Smooth muscle cell (in vitro differentiated cells): ENCODE data around the gene CLEC4G. TPM values are rescaled to one million over a fixed set of nuclear protein-coding genes. Genes with fewer than 3 reads are reported as not detected.

Source experiments
- DNase-seq: peaks from one replicate; lab custom pipeline; 2025; ENCODE audit not compliant: unreplicated experiment; lab: John Stamatoyannopoulos, UW
- H2AFZ ChIP-seq: fragments of 200-600 bp; sonication (generic); 2 replicates; pipeline ENCODE4 v1.6.0; 2016; ENCODE audit warnings: antibody characterized with exemption, low read depth, mild to moderate bottlenecking
- H3F3A ChIP-seq: fragments of 200-600 bp; sonication (generic); 2 replicates; pipeline ENCODE4 v1.6.0; 2017; ENCODE audit warnings: antibody characterized with exemption, low read depth
- H3K27ac ChIP-seq: fragments of 200-600 bp; sonication (generic); 2 replicates; pipeline ENCODE4 v1.5.1; 2016; ENCODE audit warnings: low read depth, mild to moderate bottlenecking
- H3K27me3 ChIP-seq: fragments of 200-600 bp; sonication (generic); 2 replicates; pipeline ENCODE4 v1.6.1; 2016; ENCODE audit warnings: low read depth, mild to moderate bottlenecking
- H3K36me3 ChIP-seq: fragments of 200-600 bp; sonication (generic); 2 replicates; pipeline ENCODE4 v1.5.1; 2016; ENCODE audit warnings: low read depth
- H3K4me1 ChIP-seq: fragments of 200-600 bp; sonication (generic); 2 replicates; pipeline ENCODE4 v1.5.1; 2016; ENCODE audit warnings: low read depth
- H3K4me2 ChIP-seq: fragments of 200-600 bp; sonication (generic); 2 replicates; pipeline ENCODE4 v1.6.0; 2016; ENCODE audit warnings: mild to moderate bottlenecking
- H3K4me3 ChIP-seq: fragments of 200-600 bp; sonication (generic); 2 replicates; pipeline ENCODE4 v1.5.1; 2016; ENCODE audit warnings: mild to moderate bottlenecking
- H3K79me2 ChIP-seq: fragments of 200-600 bp; sonication (generic); 2 replicates; pipeline ENCODE4 v1.6.0; 2016; ENCODE audit warnings: low read depth, mild to moderate bottlenecking
- H3K9ac ChIP-seq: fragments of 200-600 bp; sonication (generic); 2 replicates; pipeline ENCODE4 v1.6.0; 2016; ENCODE audit warnings: low read depth
- H3K9me3 ChIP-seq: fragments of 200-600 bp; sonication (generic); replicated peaks from 2 replicates; pipeline ENCODE4 v1.5.1; 2016; ENCODE audit warnings: low read depth
- H4K20me1 ChIP-seq: fragments of 200-600 bp; sonication (generic); 2 replicates; pipeline ENCODE4 v1.6.0; 2016; ENCODE audit warnings: low read depth
- WGBS: methylation state at CpG from one replicate; pipeline ENCODE4 v1.1.7; 2016; ENCODE audit warnings: low lambda C conversion rate; 5-methylcytosine and 5-hydroxymethylcytosine counted together
- polyA plus RNA-seq: library from polyadenylated mRNA; unstranded; fragments of >200 nt; fragmentation: Nextera tagmentation; extraction: Ambion mirVana; gene quantifications from 2 replicates; pipeline ENCODE4 v1.2.1, GENCODE V29; 2016
- total RNA-seq: library from RNA; depleted of rRNA; stranded (reverse); fragments of >200 nt; gene quantifications from 2 replicates; pipeline ENCODE4 v1.2.3, GENCODE V29; 2014
- TF ChIP-seq, protein P1 (sequence below): fragments of 200-600 bp; sonication (generic); IDR thresholded peaks from 2 replicates; pipeline ENCODE4 v1.5.1; 2017; ENCODE audit warnings: borderline replicate concordance, mild to moderate bottlenecking, antibody characterized with exemption; ENCODE audit not compliant: insufficient read depth, poor library complexity, severe bottlenecking

CLEC4G gene
- total and polyA plus RNA-seq, 2 experiments from 2014 or later = not detected

DNA sequence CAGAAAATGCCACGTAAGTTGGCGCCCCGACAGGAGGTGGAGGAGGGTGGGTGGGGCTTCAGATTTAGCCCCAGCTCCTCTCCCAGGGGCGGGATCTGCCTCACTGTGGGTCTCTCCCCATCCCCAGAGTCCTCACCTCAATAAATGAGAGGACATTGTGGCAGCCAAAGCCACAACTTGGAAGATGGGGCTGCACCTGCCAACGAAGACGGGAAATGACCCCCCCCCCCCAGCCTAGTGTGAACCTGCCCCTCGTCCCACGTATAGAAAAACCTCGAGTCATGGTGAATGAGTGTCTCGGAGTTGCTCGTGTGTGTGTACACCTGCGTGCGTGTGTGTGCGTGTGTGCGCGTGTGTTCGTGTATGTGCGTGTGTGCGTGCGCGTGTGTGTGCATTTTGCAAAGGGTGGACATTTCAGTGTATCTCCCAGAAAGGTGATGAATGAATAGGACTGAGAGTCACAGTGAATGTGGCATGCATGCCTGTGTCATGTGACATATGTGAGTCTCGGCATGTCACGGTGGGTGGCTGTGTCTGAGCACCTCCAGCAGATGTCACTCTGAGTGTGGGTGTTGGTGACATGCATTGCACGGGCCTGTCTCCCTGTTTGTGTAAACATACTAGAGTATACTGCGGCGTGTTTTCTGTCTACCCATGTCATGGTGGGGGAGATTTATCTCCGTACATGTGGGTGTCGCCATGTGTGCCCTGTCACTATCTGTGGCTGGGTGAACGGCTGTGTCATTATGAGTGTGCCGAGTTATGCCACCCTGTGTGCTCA lies 52.7 kb downstream of the CLEC4G start:
- Histone ChIP-seq H3K27me3 (peaks cover 12% of the 10 kb centered on the region), H3K4me1 (no peaks in the 10 kb centered on the region), H3K4me2 (no peak overlapping the region), H4K20me1 (peaks cover 18% of the 10 kb centered on the region), H2AFZ (no peak overlapping the region), H3K9me3 (no peaks in the 10 kb centered on the region), H3F3A (no peaks in the 10 kb centered on the region), H3K27ac (no peak overlapping the region), H3K4me3 (no peak overlapping the region), H3K9ac (no peak overlapping the region), H3K79me2 (peaks cover 5% of the 10 kb centered on the region), H3K36me3 (no peaks in the 10 kb centered on the region)
- TF ChIP-seq, protein P1, sequence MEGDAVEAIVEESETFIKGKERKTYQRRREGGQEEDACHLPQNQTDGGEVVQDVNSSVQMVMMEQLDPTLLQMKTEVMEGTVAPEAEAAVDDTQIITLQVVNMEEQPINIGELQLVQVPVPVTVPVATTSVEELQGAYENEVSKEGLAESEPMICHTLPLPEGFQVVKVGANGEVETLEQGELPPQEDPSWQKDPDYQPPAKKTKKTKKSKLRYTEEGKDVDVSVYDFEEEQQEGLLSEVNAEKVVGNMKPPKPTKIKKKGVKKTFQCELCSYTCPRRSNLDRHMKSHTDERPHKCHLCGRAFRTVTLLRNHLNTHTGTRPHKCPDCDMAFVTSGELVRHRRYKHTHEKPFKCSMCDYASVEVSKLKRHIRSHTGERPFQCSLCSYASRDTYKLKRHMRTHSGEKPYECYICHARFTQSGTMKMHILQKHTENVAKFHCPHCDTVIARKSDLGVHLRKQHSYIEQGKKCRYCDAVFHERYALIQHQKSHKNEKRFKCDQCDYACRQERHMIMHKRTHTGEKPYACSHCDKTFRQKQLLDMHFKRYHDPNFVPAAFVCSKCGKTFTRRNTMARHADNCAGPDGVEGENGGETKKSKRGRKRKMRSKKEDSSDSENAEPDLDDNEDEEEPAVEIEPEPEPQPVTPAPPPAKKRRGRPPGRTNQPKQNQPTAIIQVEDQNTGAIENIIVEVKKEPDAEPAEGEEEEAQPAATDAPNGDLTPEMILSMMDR = no peak
- 74% methylated on average over 30 of the region's 30 CpGs for WGBS
- DNase-seq = no peak

Other genes with a start within 250 kb of the CLEC4G start
- 3.8 TPM in 1 of 2 replicates, not detected in the other for gene PEX11G, start 243.1 kb downstream of the CLEC4G start, total RNA-seq
- gene PEX11G, start 243.1 kb downstream of the CLEC4G start, polyA plus RNA-seq = 4.3 and 6.4 TPM in 2 replicates
- gene ZNF358, start 216.0 kb downstream of the CLEC4G start, total RNA-seq = 47.9 and 67.2 TPM in 2 replicates
- 34.4 and 40.8 TPM in 2 replicates for gene ZNF358, start 216.0 kb downstream of the CLEC4G start, polyA plus RNA-seq
- 5.5 and 9.8 TPM in 2 replicates for gene MCOLN1, start 209.5 kb downstream of the CLEC4G start, total RNA-seq
- 19.2 and 35.2 TPM in 2 replicates for gene MCOLN1, start 209.5 kb downstream of the CLEC4G start, polyA plus RNA-seq
- gene PNPLA6, start 196.4 kb downstream of the CLEC4G start, total RNA-seq = 40.7 and 55.6 TPM in 2 replicates
- gene PNPLA6, start 196.4 kb downstream of the CLEC4G start, polyA plus RNA-seq = 22.3 and 40.0 TPM in 2 replicates
- gene CAMSAP3, start 136.2 kb downstream of the CLEC4G start, total RNA-seq = 1.5 and 1.8 TPM in 2 replicates
- gene CAMSAP3, start 136.2 kb downstream of the CLEC4G start, polyA plus RNA-seq = 1.4 and 10.7 TPM in 2 replicates
- gene XAB2, start 102.6 kb downstream of the CLEC4G start, total RNA-seq = 26.9 and 36.3 TPM in 2 replicates
- 26.9 and 34.2 TPM in 2 replicates for gene XAB2, start 102.6 kb downstream of the CLEC4G start, polyA plus RNA-seq
- gene PET100, start 102.3 kb downstream of the CLEC4G start, total RNA-seq = 14.5 and 22.1 TPM in 2 replicates
- 354 and 386 TPM in 2 replicates for gene PET100, start 102.3 kb downstream of the CLEC4G start, polyA plus RNA-seq
- not detected in 2 replicates for gene PCP2, start 98.4 kb downstream of the CLEC4G start, total RNA-seq
- gene PCP2, start 98.4 kb downstream of the CLEC4G start, polyA plus RNA-seq = 0.35 and 0.56 TPM in 2 replicates
- 11.6 and 17.8 TPM in 2 replicates for gene STXBP2, start 95.0 kb downstream of the CLEC4G start, total RNA-seq
- 32.7 and 67.2 TPM in 2 replicates for gene STXBP2, start 95.0 kb downstream of the CLEC4G start, polyA plus RNA-seq
- gene RETN, start 63.1 kb downstream of the CLEC4G start, total RNA-seq = not detected in 2 replicates
- gene RETN, start 63.1 kb downstream of the CLEC4G start, polyA plus RNA-seq = not detected in 2 replicates
- not detected in 2 replicates for gene MCEMP1, start 55.0 kb downstream of the CLEC4G start, total RNA-seq
- gene MCEMP1, start 55.0 kb downstream of the CLEC4G start, polyA plus RNA-seq = not detected in 2 replicates
- 61.4 and 61.8 TPM in 2 replicates for gene TRAPPC5, start 51.3 kb downstream of the CLEC4G start, total RNA-seq
- 166 and 174 TPM in 2 replicates for gene TRAPPC5, start 51.3 kb downstream of the CLEC4G start, polyA plus RNA-seq
- gene FCER2, start 30.0 kb downstream of the CLEC4G start, total RNA-seq = not detected in 2 replicates
- gene FCER2, start 30.0 kb downstream of the CLEC4G start, polyA plus RNA-seq = not detected in 2 replicates
- not detected in 2 replicates for gene CD209, start 15.4 kb upstream of the CLEC4G start, total RNA-seq
- not detected in 2 replicates for gene CD209, start 15.4 kb upstream of the CLEC4G start, polyA plus RNA-seq
- gene CLEC4M, start 31.1 kb upstream of the CLEC4G start, total RNA-seq = not detected in 2 replicates
- gene CLEC4M, start 31.1 kb upstream of the CLEC4G start, polyA plus RNA-seq = not detected in 2 replicates
- 8.8 and 10.9 TPM in 2 replicates for gene EVI5L, start 98.1 kb upstream of the CLEC4G start, total RNA-seq
- gene EVI5L, start 98.1 kb upstream of the CLEC4G start, polyA plus RNA-seq = 15.9 and 21.2 TPM in 2 replicates
- 0.13 TPM in 1 of 2 replicates, not detected in the other for gene PRR36, start 142.3 kb upstream of the CLEC4G start, total RNA-seq
- 0.57 and 2.5 TPM in 2 replicates for gene PRR36, start 142.3 kb upstream of the CLEC4G start, polyA plus RNA-seq
- 7.6 and 7.8 TPM in 2 replicates for gene LRRC8E, start 156.4 kb upstream of the CLEC4G start, total RNA-seq
- 6.3 and 7.4 TPM in 2 replicates for gene LRRC8E, start 156.4 kb upstream of the CLEC4G start, polyA plus RNA-seq
- 6.7 and 8.2 TPM in 2 replicates for gene MAP2K7, start 171.8 kb upstream of the CLEC4G start, total RNA-seq
- gene MAP2K7, start 171.8 kb upstream of the CLEC4G start, polyA plus RNA-seq = 9.2 and 13.1 TPM in 2 replicates
- 18.7 and 20.7 TPM in 2 replicates for gene TGFBR3L, start 182.7 kb upstream of the CLEC4G start, total RNA-seq
- gene TGFBR3L, start 182.7 kb upstream of the CLEC4G start, polyA plus RNA-seq = 44.0 and 46.6 TPM in 2 replicates
- gene SNAPC2, start 188.2 kb upstream of the CLEC4G start, total RNA-seq = 9.5 and 18.2 TPM in 2 replicates
- 35.0 and 35.3 TPM in 2 replicates for gene SNAPC2, start 188.2 kb upstream of the CLEC4G start, polyA plus RNA-seq
- gene CTXN1, start 194.0 kb upstream of the CLEC4G start, total RNA-seq = 4.8 and 6.0 TPM in 2 replicates
- 25.4 and 26.0 TPM in 2 replicates for gene CTXN1, start 194.0 kb upstream of the CLEC4G start, polyA plus RNA-seq
- gene TIMM44, start 211.6 kb upstream of the CLEC4G start, total RNA-seq = 25.1 and 27.1 TPM in 2 replicates
- gene TIMM44, start 211.6 kb upstream of the CLEC4G start, polyA plus RNA-seq = 21.8 and 39.3 TPM in 2 replicates